ENCODE data around the gene SPINK1.

GRCh38 chr5:147801461-147801860 is 30.0 kb downstream of the SPINK1 start:
- TF ChIP-seq CTCF (IDR thresholded peaks at IDR 0.05) = no peak
- no peak for TF ChIP-seq POLR2AphosphoS5 (IDR thresholded peaks at IDR 0.05)
